GM23338 (cell line): ENCODE results near the gene GALR2. TPM values are rescaled to one million over a fixed set of nuclear protein-coding genes. Genes with fewer than 3 reads are reported as not detected.

ENCODE experiments used
- ATAC-seq: fragments of 200-7000 bp; cut with Tn5 transposase; 3 replicates; pipeline ENCODE4 v1.9.1; 2020
- DNase-seq: peaks from one replicate; pipeline ENCODE4 v3.0.0-alpha.2; 2015; ENCODE audit warnings: low spot score
- H2AFZ ChIP-seq: fragments of 200-600 bp; sonication (generic); 2 replicates; pipeline ENCODE4 v1.8.0; 2016; ENCODE audit warnings: antibody characterized with exemption, mild to moderate bottlenecking, moderate library complexity
- H3F3A ChIP-seq: fragments of 200-600 bp; sonication (generic); replicated peaks from 2 replicates; pipeline ENCODE4 v1.8.0; 2017; ENCODE audit warnings: antibody characterized with exemption, mixed run types, low read depth
- H3K27ac ChIP-seq: fragments of 200-600 bp; sonication (generic); 2 replicates; pipeline ENCODE4 v1.6.1; 2016; ENCODE audit warnings: low read depth
- H3K27me3 ChIP-seq: fragments of 200-600 bp; sonication (generic); 2 replicates; pipeline ENCODE4 v1.8.0; 2016; ENCODE audit warnings: mild to moderate bottlenecking, mixed run types, moderate library complexity; ENCODE audit not compliant: insufficient read depth
- H3K36me3 ChIP-seq: fragments of 200-600 bp; sonication (generic); 2 replicates; pipeline ENCODE4 v1.8.0; 2016; ENCODE audit warnings: mild to moderate bottlenecking; ENCODE audit not compliant: insufficient read depth
- H3K4me1 ChIP-seq: fragments of 200-600 bp; sonication (generic); 2 replicates; pipeline ENCODE4 v1.8.0; 2016; ENCODE audit warnings: mild to moderate bottlenecking, moderate library complexity; ENCODE audit not compliant: insufficient read depth
- H3K4me2 ChIP-seq: fragments of 200-600 bp; sonication (generic); 2 replicates; pipeline ENCODE4 v1.7.1; 2017; ENCODE audit warnings: mixed run types
- H3K4me3 ChIP-seq: fragments of 200-600 bp; sonication (generic); 2 replicates; pipeline ENCODE4 v1.6.1; 2016; ENCODE audit warnings: mixed run types
- H3K79me2 ChIP-seq: fragments of 200-600 bp; sonication (generic); replicated peaks from 2 replicates; pipeline ENCODE4 v1.8.0; 2017; ENCODE audit warnings: mild to moderate bottlenecking; ENCODE audit not compliant: insufficient read depth
- H3K9me2 ChIP-seq: fragments of 200-600 bp; sonication (generic); 2 replicates; pipeline ENCODE4 v1.8.0; 2017; ENCODE audit not compliant: insufficient read depth
- H4K20me1 ChIP-seq: fragments of 200-600 bp; sonication (generic); replicated peaks from 2 replicates; pipeline ENCODE4 v1.8.0; 2017; ENCODE audit warnings: mild to moderate bottlenecking; ENCODE audit not compliant: insufficient read depth
- H3K27ac Mint-ChIP-seq: 2 replicates; pipeline ENCODE4 v1.8.0; 2020; ENCODE audit warnings: inconsistent platforms, mild to moderate bottlenecking, moderate library complexity, mixed read lengths
- H3K27me3 Mint-ChIP-seq: 3 replicates; pipeline ENCODE4 v1.8.0; 2022; ENCODE audit warnings: low read depth, mild to moderate bottlenecking, moderate library complexity, mixed read lengths, inconsistent platforms; ENCODE audit not compliant: insufficient read depth, poor library complexity
- H3K36me3 Mint-ChIP-seq: 3 replicates; pipeline ENCODE4 v1.8.0; 2021; ENCODE audit warnings: low read depth, mild to moderate bottlenecking, inconsistent platforms, moderate library complexity, mixed read lengths
- H3K4me1 Mint-ChIP-seq: 3 replicates; pipeline ENCODE4 v1.8.0; 2020; ENCODE audit warnings: mild to moderate bottlenecking, inconsistent platforms, mixed read lengths
- H3K4me3 Mint-ChIP-seq: 3 replicates; pipeline ENCODE4 v1.8.0; 2021; ENCODE audit warnings: moderate library complexity, mild to moderate bottlenecking, inconsistent platforms, mixed read lengths
- H3K9me3 Mint-ChIP-seq: 3 replicates; pipeline ENCODE4 v1.8.0; 2020; ENCODE audit warnings: moderate library complexity, mild to moderate bottlenecking, inconsistent platforms, mixed read lengths
- CREB1 ChIP-seq: fragments of 250-450 bp; sonication (Bioruptor Pico); IDR thresholded peaks from 2 replicates; pipeline ENCODE4 v1.5.0; 2020; ENCODE audit warnings: low read depth, mild to moderate bottlenecking, moderate library complexity
- CTCF ChIP-seq, 2 experiments: fragments of 200-600 bp in 1 of 2; sonication (generic) in 1 of 2; conservative IDR thresholded peaks; 2 replicates each; pipeline versions ENCODE4 v1.5.1 to v1.6.1; 2016 to 2017; ENCODE audit warnings: antibody characterized with exemption in 2 of 2, low read depth in 2 of 2, mild to moderate bottlenecking in 2 of 2, moderate library complexity in 1 of 2
- ETS1 ChIP-seq: IDR thresholded peaks from 2 replicates; pipeline ENCODE4 v1.6.1; 2016; ENCODE audit warnings: antibody characterized with exemption
- EZH2 ChIP-seq: fragments of 200-600 bp; sonication (generic); IDR thresholded peaks from one replicate; pipeline ENCODE4 v1.8.0; 2017; ENCODE audit warnings: antibody characterized with exemption, mild to moderate bottlenecking, low read depth; ENCODE audit not compliant: unreplicated experiment
- EZH2phosphoT487 ChIP-seq: fragments of 200-600 bp; sonication (generic); IDR thresholded peaks from one replicate; pipeline ENCODE4 v1.8.1; 2018; ENCODE audit warnings: antibody characterized with exemption; ENCODE audit not compliant: unreplicated experiment
- JUNB ChIP-seq: IDR thresholded peaks from one replicate; pipeline ENCODE4 v1.6.1; 2016; ENCODE audit warnings: antibody characterized with exemption; ENCODE audit not compliant: unreplicated experiment
- NANOG ChIP-seq: IDR thresholded peaks from 2 replicates; pipeline ENCODE4 v1.6.1; 2016; ENCODE audit warnings: antibody characterized with exemption, borderline replicate concordance
- POLR2AphosphoS5 ChIP-seq: IDR thresholded peaks from 2 replicates; pipeline ENCODE4 v1.6.1; 2016; ENCODE audit warnings: antibody characterized with exemption, low read depth
- STAT1 ChIP-seq: IDR thresholded peaks from one replicate; pipeline ENCODE4 v1.6.1; 2016; ENCODE audit warnings: antibody characterized with exemption; ENCODE audit not compliant: unreplicated experiment
- ZNF114 ChIP-seq: fragments of 250-450 bp; sonication (Bioruptor Pico); IDR thresholded peaks from 2 replicates; pipeline ENCODE4 v1.5.0; 2020; ENCODE audit warnings: mild to moderate bottlenecking, moderate library complexity
- ZNF331 ChIP-seq: fragments of 250-450 bp; sonication (Bioruptor Pico); IDR thresholded peaks from 2 replicates; pipeline ENCODE4 v1.5.0; 2020; ENCODE audit warnings: low read depth, mild to moderate bottlenecking, moderate library complexity
- ZNF462 ChIP-seq: fragments of 250-450 bp; sonication (Bioruptor Pico); IDR thresholded peaks from 2 replicates; pipeline ENCODE4 v1.5.0; 2020; ENCODE audit warnings: mild to moderate bottlenecking, moderate library complexity
- polyA plus RNA-seq: library from polyadenylated mRNA; unstranded; fragments of >200 nt; fragmentation: Nextera tagmentation; extraction: Ambion mirVana; gene quantifications from 2 replicates; pipeline ENCODE4 v1.2.1, GENCODE V29; 2016
- total RNA-seq: library from RNA; depleted of rRNA; stranded (reverse); fragments of >200 nt; shearing (Covaris generic); gene quantifications from 2 replicates; pipeline ENCODE4 v1.2.3, GENCODE V29; 2014
- TF ChIP-seq, protein P1 (sequence below): IDR thresholded peaks from one replicate; pipeline ENCODE4 v1.6.1; 2018; ENCODE audit warnings: antibody characterized with exemption; ENCODE audit not compliant: unreplicated experiment

GALR2 gene
- total and polyA plus RNA-seq, 2 experiments from 2014 or later, result 0.50 to 2.2 TPM

- Histone ChIP-seq H2AFZ (no peak overlapping the region), H3K4me2 (no peak overlapping the region), H3K4me1 (peaks cover 29% of the 10 kb centered on the region; the same call in 1 of the 2 replicates), H3K79me2 (no peaks in the 10 kb centered on the region), H3F3A (peaks cover 19% of the 10 kb centered on the region), H3K27ac (no peak overlapping the region), H4K20me1 (no peaks in the 10 kb centered on the region), H3K27me3 (0 out of 2 replicates have a peak, but pooled peaks cover 4% of the 10 kb centered on the region), H3K9me2 (no peaks in the 10 kb centered on the region), H3K4me3 (no peak overlapping the region), H3K36me3 (no peaks in the 10 kb centered on the region)
- H3K4me1 Mint-ChIP-seq, result peaks cover 34% of the 10 kb centered on the region
- DNase-seq, result no peak
- H3K9me3 Mint-ChIP-seq, result no peaks in the 10 kb centered on the region; the same call in 2 of the 3 replicates
- H3K27me3 Mint-ChIP-seq, result peaks cover 23% of the 10 kb centered on the region
- ATAC-seq, result no peak
- TF ChIP-seq STAT1 (no peak), ZNF462 (CRISPR knock-in tag) (no peak), EZH2 (no peak), NANOG (no peak), CTCF (conservative IDR thresholded peaks at IDR 0.05; ENCODE audit: low read depth in 2 of 2) (no peak), JUNB (no peak), ZNF331 (CRISPR knock-in tag) (no peak), EZH2phosphoT487 (no peak), ZNF114 (no peak), CREB1 (CRISPR knock-in tag) (no peak), POLR2AphosphoS5 (no peak), ETS1 (no peak)
- TF ChIP-seq, protein P1, sequence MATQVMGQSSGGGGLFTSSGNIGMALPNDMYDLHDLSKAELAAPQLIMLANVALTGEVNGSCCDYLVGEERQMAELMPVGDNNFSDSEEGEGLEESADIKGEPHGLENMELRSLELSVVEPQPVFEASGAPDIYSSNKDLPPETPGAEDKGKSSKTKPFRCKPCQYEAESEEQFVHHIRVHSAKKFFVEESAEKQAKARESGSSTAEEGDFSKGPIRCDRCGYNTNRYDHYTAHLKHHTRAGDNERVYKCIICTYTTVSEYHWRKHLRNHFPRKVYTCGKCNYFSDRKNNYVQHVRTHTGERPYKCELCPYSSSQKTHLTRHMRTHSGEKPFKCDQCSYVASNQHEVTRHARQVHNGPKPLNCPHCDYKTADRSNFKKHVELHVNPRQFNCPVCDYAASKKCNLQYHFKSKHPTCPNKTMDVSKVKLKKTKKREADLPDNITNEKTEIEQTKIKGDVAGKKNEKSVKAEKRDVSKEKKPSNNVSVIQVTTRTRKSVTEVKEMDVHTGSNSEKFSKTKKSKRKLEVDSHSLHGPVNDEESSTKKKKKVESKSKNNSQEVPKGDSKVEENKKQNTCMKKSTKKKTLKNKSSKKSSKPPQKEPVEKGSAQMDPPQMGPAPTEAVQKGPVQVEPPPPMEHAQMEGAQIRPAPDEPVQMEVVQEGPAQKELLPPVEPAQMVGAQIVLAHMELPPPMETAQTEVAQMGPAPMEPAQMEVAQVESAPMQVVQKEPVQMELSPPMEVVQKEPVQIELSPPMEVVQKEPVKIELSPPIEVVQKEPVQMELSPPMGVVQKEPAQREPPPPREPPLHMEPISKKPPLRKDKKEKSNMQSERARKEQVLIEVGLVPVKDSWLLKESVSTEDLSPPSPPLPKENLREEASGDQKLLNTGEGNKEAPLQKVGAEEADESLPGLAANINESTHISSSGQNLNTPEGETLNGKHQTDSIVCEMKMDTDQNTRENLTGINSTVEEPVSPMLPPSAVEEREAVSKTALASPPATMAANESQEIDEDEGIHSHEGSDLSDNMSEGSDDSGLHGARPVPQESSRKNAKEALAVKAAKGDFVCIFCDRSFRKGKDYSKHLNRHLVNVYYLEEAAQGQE, result no peak
- H3K4me3 Mint-ChIP-seq, result no peak overlapping the region
- no peak overlapping the region for H3K27ac Mint-ChIP-seq
- H3K36me3 Mint-ChIP-seq, result no peaks in the 10 kb centered on the region
These were observed 49.4 kb downstream of the GALR2 start for GRCh38 chr17:76123749-76124581.
